Esophagus squamous epithelium (tissue), 5 donors: ENCODE measurements around the gene HELZ. TPM values are rescaled to one million over a fixed set of nuclear protein-coding genes. Genes with fewer than 3 reads are reported as not detected.

ENCODE experiments used
- DNase-seq: peaks from one replicate; lab custom pipeline; 2025; lab: John Stamatoyannopoulos, UW
- H3K27ac ChIP-seq, 4 donors: fragments of 200-600 bp; sonication (generic); one replicate each; pipeline ENCODE4 v1.5.1; 2016 to 2019; ENCODE audit warnings: mild to moderate bottlenecking in 1 of 4
- H3K27me3 ChIP-seq, 4 donors: fragments of 200-600 bp; sonication (generic); 1 replicate in 3 of 4; 2 replicates in 1 of 4; pipeline versions ENCODE4 v1.5.1 to v1.6.0; 2017 to 2021; ENCODE audit warnings: antibody characterized with exemption in 1 of 4
- H3K36me3 ChIP-seq, 3 donors: fragments of 200-600 bp; sonication (generic); one replicate each; pipeline ENCODE4 v1.5.1; 2016 to 2019
- H3K4me1 ChIP-seq, 3 donors: fragments of 200-600 bp; sonication (generic); one replicate each; pipeline ENCODE4 v1.5.1; 2017 to 2019
- H3K4me3 ChIP-seq, 4 donors: fragments of 200-600 bp; sonication (generic); 1 replicate in 3 of 4; 2 replicates in 1 of 4; pipeline ENCODE4 v1.5.1; 2016 to 2019; ENCODE audit warnings: mild to moderate bottlenecking in 2 of 4, moderate library complexity in 1 of 4
- H3K9me3 ChIP-seq, 3 donors: fragments of 200-600 bp; sonication (generic); one replicate each; pipeline ENCODE4 v1.5.1; 2016 to 2019
- POLR2A ChIP-seq, 4 donors: fragments of 450-650 bp; IDR thresholded peaks; one replicate each; pipeline ENCODE4 v1.6.1; 2017; ENCODE audit warnings: antibody characterized with exemption in 4 of 4, mild to moderate bottlenecking in 4 of 4, moderate library complexity in 3 of 4
- WGBS, 2 donors: methylation state at CpG; one replicate each; pipeline ENCODE4 v1.1.5; 2018; 5-methylcytosine and 5-hydroxymethylcytosine counted together
- intact Hi-C: fragments of 100-400 bp; cut with DNase I; formaldehyde crosslinking; loops from one replicate; pipeline ENCODE4 v1.15.0; 2022
- total RNA-seq, 4 donors: library from RNA; depleted of rRNA; stranded (reverse); fragments of >200 nt; gene quantifications; one replicate each; pipeline ENCODE4 v1.1.0, GENCODE V29; 2016
- TF ChIP-seq, protein P1 (sequence below), 6 experiments: fragments of 450-650 bp in 4 of 6; fragments of 200-600 bp in 2 of 6; sonication (generic) in 2 of 6; IDR thresholded peaks; one replicate each; pipeline ENCODE4 v1.5.1; 2016 to 2019; ENCODE audit warnings: antibody characterized with exemption in 6 of 6, mild to moderate bottlenecking in 4 of 6, moderate library complexity in 4 of 6
- donor health status: DM: yes; HTN: yes; CAD: no.

The HELZ gene
- total RNA-seq, 4 donors from 2014 or later: 11.4 to 42.5 (median 26.8) TPM

DNA sequence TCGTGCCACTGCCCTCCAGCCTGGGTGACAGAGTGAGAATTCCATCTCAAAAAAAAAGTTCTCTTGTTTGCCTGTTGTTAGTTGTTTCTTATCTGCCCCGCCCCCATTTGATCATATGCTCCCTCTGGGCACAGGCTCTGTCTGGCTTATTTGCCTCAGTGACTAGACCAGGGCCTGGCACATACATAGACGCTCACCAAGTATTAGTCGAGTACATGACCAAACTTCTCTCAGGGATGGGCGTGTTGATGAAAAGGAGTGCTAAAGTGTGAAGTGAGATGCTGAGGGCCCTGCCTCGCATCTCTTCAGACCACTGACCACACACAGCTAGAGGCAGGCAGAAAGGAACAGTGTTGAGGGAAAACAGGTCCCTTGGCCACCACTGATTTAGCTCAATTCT is 3.3 kb upstream of the HELZ start:
- Histone ChIP-seq H3K36me3 (no peaks in the 10 kb centered on the region), H3K27me3 (peaks cover 0 to 41% (median 0%) of the 10 kb centered on the region in 4 donors), H3K4me3 (no peak overlapping the region), H3K9me3 (no peaks in the 10 kb centered on the region), H3K27ac (no peak overlapping the region), H3K4me1 (peaks cover 3 to 32% (median 16%) of the 10 kb centered on the region in 3 donors)
- intact Hi-C loops: no loop called here
- 73 to 74% methylated on average over 3 to 6 of the region's 6 CpGs for WGBS, 2 donors
- no peak for DNase-seq
- no peak for TF ChIP-seq POLR2A (IDR thresholded peaks at IDR 0.05)
- TF ChIP-seq, protein P1, sequence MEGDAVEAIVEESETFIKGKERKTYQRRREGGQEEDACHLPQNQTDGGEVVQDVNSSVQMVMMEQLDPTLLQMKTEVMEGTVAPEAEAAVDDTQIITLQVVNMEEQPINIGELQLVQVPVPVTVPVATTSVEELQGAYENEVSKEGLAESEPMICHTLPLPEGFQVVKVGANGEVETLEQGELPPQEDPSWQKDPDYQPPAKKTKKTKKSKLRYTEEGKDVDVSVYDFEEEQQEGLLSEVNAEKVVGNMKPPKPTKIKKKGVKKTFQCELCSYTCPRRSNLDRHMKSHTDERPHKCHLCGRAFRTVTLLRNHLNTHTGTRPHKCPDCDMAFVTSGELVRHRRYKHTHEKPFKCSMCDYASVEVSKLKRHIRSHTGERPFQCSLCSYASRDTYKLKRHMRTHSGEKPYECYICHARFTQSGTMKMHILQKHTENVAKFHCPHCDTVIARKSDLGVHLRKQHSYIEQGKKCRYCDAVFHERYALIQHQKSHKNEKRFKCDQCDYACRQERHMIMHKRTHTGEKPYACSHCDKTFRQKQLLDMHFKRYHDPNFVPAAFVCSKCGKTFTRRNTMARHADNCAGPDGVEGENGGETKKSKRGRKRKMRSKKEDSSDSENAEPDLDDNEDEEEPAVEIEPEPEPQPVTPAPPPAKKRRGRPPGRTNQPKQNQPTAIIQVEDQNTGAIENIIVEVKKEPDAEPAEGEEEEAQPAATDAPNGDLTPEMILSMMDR (IDR thresholded peaks at IDR 0.05): no peak

DNA sequence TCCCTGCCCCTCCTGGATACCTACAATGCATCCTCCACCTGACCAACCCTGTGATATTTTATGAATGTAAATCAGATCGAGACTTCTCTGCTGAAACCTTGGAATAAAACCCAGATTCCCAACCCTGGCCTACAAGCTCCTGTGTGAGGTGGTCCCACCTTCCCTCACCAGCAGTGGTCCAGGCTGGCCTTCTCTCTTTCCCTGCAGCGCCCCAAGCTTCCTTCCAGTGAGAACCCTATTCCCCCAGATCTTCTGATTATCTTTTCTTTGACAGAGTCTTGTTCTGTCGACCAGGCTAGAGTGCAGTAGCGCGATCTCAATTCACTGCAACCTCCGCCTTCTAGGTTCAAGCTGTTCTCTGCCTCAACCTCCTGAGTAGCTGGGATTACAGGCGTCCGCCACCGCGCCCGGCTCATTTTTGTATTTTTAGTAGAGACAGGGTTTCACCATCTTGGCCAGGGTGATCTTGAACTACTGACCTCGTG is 2.5 kb upstream of the HELZ start:
- Histone ChIP-seq H3K27ac (peak overlapping the region in 1 of 4 donors; percentile 90), H3K36me3 (no peaks in the 10 kb centered on the region), H3K4me3 (no peak overlapping the region), H3K27me3 (peaks cover 0 to 37% (median 0%) of the 10 kb centered on the region in 4 donors), H3K9me3 (no peaks in the 10 kb centered on the region), H3K4me1 (peaks cover 3 to 40% (median 16%) of the 10 kb centered on the region in 3 donors)
- intact Hi-C loops: no loop called here
- WGBS, 2 donors: 91 to 93% methylated on average over 11 to 12 of the region's 12 CpGs
- DNase-seq: no peak
- TF ChIP-seq, protein P1 (IDR thresholded peaks at IDR 0.05): no peak
- no peak for TF ChIP-seq POLR2A (IDR thresholded peaks at IDR 0.05)

DNA sequence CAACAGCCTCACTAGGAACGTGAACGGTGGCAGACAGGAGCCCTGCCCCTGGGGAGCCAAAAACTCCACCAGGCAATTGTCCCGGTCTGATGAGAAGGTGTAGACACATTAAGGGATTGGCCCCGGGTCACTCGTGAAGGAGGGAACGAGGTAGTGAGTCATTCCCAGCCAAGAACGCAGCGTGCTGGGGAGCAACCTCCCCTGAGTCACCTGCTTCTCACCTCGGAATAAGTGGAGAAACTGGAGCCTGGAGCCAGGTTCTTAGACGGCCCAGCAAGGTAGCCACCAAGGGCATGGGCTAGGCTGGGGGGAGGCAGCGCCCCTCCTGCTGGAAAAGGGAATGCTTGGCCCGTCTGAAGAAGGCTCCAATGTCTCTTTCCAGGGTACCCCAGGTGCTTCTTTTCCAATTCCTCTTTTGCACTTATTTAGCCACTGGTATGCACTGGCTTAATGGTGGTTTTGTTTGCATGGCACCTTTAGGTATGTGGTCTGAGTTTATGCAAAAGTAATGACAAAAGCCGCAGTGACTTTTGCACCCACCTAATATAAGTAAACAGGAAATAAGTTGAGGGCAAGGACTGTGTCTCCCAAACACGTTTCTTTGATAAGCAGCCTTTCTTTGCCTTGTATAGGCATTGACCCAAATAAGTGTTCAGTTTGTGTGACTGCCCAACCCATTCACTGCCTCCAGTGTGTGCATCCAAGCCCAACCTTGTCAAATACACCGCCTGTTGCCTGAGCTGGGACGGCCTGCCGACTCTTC is 1.8 kb upstream of the HELZ start:
- H3K36me3 ChIP-seq: peaks cover 0 to 3% (median 0%) of the 10 kb centered on the region in 3 donors
- peak in 1 of 4 donors; percentile 15 for TF ChIP-seq POLR2A (IDR thresholded peaks at IDR 0.05)
- TF ChIP-seq, protein P1 (IDR thresholded peaks at IDR 0.05): no peak
- H3K9me3 ChIP-seq: no peaks in the 10 kb centered on the region
- H3K27me3 ChIP-seq: peaks cover 0 to 31% (median 0%) of the 10 kb centered on the region in 4 donors
- WGBS, 2 donors: 37 to 52% methylated on average over 5 to 14 of the region's 17 CpGs
- H3K4me1 ChIP-seq: peaks cover 3 to 47% (median 17%) of the 10 kb centered on the region in 3 donors
- DNase-seq: no peak
- peak overlapping the region; percentile 83 to 91 (median 88) for H3K27ac ChIP-seq
- intact Hi-C loops: no loop called here
- peak overlapping the region; percentile 73 to 97 (median 94) for H3K4me3 ChIP-seq

DNA sequence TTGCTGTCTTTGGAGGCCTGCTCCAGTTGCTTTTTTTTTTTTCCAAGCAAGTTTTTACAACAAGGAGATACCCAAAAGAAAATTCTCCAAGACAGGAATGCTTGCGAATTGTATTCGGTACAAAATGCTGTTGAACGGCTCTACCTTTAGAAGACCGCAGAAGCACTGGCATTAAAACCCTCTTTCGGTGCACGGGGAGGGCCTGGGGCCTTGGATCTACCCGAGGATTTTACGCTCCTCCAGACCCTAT is 1.3 kb upstream of the HELZ start:
- H3K27me3 ChIP-seq: peaks cover 0 to 27% (median 0%) of the 10 kb centered on the region in 4 donors
- no peak for DNase-seq
- H3K9me3 ChIP-seq: no peaks in the 10 kb centered on the region
- TF ChIP-seq, protein P1 (IDR thresholded peaks at IDR 0.05): no peak
- no peak for TF ChIP-seq POLR2A (IDR thresholded peaks at IDR 0.05)
- peak overlapping the region; percentile 83 to 91 (median 88) for H3K27ac ChIP-seq
- peak overlapping the region; percentile 73 to 97 (median 94) for H3K4me3 ChIP-seq
- H3K4me1 ChIP-seq: peaks cover 3 to 52% (median 22%) of the 10 kb centered on the region in 3 donors
- H3K36me3 ChIP-seq: peaks cover 0 to 8% (median 0%) of the 10 kb centered on the region in 3 donors
- intact Hi-C loops: no loop called here
- WGBS, 2 donors: 26 to 33% methylated on average over 6 to 8 of the region's 8 CpGs

DNA sequence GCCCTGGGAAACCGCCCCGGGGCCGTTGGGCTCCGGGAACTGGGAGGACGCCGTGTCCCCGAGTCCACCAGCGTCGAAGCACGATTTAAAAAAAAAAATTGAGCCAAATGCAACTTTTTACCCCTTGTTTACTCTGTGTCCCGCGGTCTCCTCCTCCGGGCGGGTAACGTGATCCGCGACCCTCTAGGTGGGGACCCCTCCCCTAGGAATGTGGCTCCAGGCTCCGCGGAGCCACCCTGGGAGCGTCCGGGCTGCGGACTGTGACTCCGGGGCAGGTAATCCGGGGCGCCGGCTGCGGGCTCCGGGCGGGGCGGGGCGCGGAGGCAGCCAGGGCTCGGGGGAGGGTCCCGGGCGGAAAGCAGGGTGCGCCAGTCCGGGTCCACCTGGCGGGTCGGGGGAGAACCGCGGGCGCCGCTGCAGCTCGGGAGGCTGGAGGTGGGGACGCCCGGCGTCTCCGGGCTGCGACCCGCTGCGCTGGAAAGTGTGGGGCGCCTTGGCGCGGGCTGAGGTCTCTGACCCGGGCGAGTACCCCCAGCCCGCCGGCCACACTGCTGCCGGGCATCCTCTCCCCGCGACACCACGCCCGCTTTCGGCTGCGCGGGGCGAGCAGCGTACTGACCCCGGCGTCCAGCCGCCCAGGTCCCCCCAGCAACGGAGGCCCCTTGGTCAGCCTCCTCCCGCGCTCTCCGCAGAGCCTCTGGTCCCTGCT is 852 bp upstream of the HELZ start:
- no peaks in the 10 kb centered on the region for H3K9me3 ChIP-seq
- 0 to 3% methylated on average over 5 to 13 of the region's 75 CpGs for WGBS, 2 donors
- H3K4me3 ChIP-seq: peak overlapping the region; percentile 73 to 97 (median 94)
- no peak for TF ChIP-seq POLR2A (IDR thresholded peaks at IDR 0.05)
- TF ChIP-seq, protein P1 (IDR thresholded peaks at IDR 0.05): peak in 1 of 6 experiments; percentile 15
- intact Hi-C loops: no loop called here
- H3K27ac ChIP-seq: peak overlapping the region; percentile 83 to 91 (median 88)
- no peak for DNase-seq
- H3K4me1 ChIP-seq: peaks cover 3 to 57% (median 24%) of the 10 kb centered on the region in 3 donors
- H3K36me3 ChIP-seq: peaks cover 0 to 13% (median 0%) of the 10 kb centered on the region in 3 donors
- peaks cover 0 to 27% (median 0%) of the 10 kb centered on the region in 4 donors for H3K27me3 ChIP-seq
